Measurements from ENCODE around the gene GARNL3. TPM values are rescaled to one million over a fixed set of nuclear protein-coding genes. Genes with fewer than 3 reads are reported as not detected.
A peak's percentile ranks its signal among the peaks of the same experiment; 100 is the strongest.

The GARNL3 gene
- total and polyA plus RNA-seq, 2 donors (not counting 3 experiments of a cell fraction or from before 2014, with no cell fraction given): 1.4 to 8.3 TPM

DNA sequence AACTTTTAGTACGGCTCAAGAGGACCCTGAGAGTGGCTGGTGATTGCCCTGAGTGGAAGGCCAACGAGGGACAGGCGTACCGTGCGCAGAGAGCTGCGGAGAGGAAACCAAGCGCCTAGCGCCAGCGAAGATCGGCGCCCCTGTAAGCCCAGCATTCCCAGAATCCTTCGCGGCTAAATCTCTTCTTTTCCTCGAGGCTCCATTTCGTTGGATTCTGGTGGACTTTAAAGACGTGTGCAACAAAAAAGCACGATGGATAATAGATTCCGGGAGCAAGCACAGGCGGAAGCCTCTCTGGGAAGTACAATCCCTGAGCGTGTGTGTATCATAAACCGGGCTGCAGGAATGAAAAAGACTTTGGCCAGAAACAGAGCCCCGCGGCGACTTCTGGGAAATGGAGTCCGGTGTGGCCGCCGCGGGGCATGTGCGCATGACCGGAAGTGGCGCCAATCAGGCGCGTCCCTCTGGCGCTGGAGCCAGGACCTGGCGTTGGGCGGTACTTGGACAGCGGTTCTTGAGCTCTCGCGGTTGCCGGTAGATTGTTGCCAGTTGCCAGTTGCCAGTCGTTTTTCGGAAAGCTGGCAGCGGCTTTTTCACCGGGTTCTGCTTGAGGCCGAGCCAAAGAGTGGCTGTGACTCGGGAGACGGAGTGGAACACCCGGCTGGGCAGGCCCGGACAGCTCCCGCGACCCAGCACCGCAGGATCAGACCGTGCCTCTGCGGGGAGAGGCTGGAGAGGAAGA is 159.5 kb downstream of the GARNL3 start, which contains the start of gene ZNF79:
Gene ZNF79, plus strand, starts transcription at position 449 of the 742 bp plus-strand sequence. CDS start 406 bp downstream, outside the sequence.
- Histone ChIP-seq H3K9me1 (replicated peaks; ENCODE audit: control insufficient read depth, extremely low read depth, insufficient read depth, low read length) (no peaks in the 10 kb centered on the region), H3K9me3 (replicated peaks; ENCODE audit: control insufficient read depth, insufficient read depth, low read length) (no peaks in the 10 kb centered on the region), H2AFZ (ENCODE audit: low read depth, low read length) (peak within 1 kb of the TSS; percentile 94), H3K27me3 (ENCODE audit: control insufficient read depth in 2 of 2, insufficient read depth in 2 of 2, low read length in 2 of 2) (no peaks in the 10 kb centered on the region), H3K4me3 (replicated peaks in 1 of 3; ENCODE audit: insufficient read depth in 1 of 3, low read depth in 1 of 3, low read length in 3 of 3) (peak within 1 kb of the TSS; percentile 54 to 90 (median 62)), H3K27ac (ENCODE audit: insufficient read depth, low read depth, low read length) (peak within 1 kb of the TSS; percentile 79), H3K4me2 (ENCODE audit: insufficient read depth, low read length) (peak within 1 kb of the TSS; percentile 97), H3K36me3 (ENCODE audit: control insufficient read depth in 2 of 2, extremely low read depth in 1 of 2, insufficient read depth in 2 of 2, low read length in 2 of 2) (peaks cover 0 to 2% of the 10 kb centered on the region in 2 experiments), H4K20me1 (replicated peaks; ENCODE audit: control insufficient read depth, extremely low read depth, insufficient read depth, low read length) (no peaks in the 10 kb centered on the region), H3K9ac (replicated peaks; ENCODE audit: extremely low read depth, insufficient read depth, low read length) (peak within 1 kb of the TSS; percentile 92), H3K79me2 (ENCODE audit: control insufficient read depth, insufficient read depth, low read length) (peaks cover 43% of the 10 kb centered on the region), H3K4me1 (ENCODE audit: control insufficient read depth, extremely low read depth, insufficient read depth, low read length) (peaks cover 25% of the 10 kb centered on the region)
- peak; percentile 97 for DNase-seq (ENCODE audit: low read depth, low spot score)
- FAIRE-seq: peak; percentile 90
- CTCF ChIA-PET: interaction anchor here (0.6 to 1.9 kb wide), 14 partner anchors 9 to 311 kb away, joined by 3 to 11 read pairs (median 4); partner anchors contain the start of genes LRSAM1, RPL12, SLC2A8 and TOR2A
- intact Hi-C loops (cut with micrococcal nuclease) (loop anchor here (1.0 kb wide), 3 partner anchors 25 to 205 kb away; partner anchors contain the start of gene SLC2A8), dilution Hi-C loops (cut with MboI; ENCODE audit: extremely low pct_ligation_motif_present, low sequenced_read_pairs) (no loop called here)
- TF ChIP-seq, protein P1, sequence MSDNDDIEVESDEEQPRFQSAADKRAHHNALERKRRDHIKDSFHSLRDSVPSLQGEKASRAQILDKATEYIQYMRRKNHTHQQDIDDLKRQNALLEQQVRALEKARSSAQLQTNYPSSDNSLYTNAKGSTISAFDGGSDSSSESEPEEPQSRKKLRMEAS (IDR thresholded peaks at IDR 0.05; ENCODE audit: insufficient read depth, insufficient read length): peak; percentile 1
- TF ChIP-seq EZH2 (IDR thresholded peaks at IDR 0.05; ENCODE audit: borderline replicate concordance, low read depth, low read length, severe bottlenecking) (no peak), POLR2AphosphoS5 (IDR thresholded peaks at IDR 0.05; ENCODE audit: insufficient read depth, low read depth, low read length) (peak; percentile 77), GATA2 (IDR thresholded peaks at IDR 0.05; ENCODE audit: insufficient read depth, insufficient read length, low read depth, low read length) (no peak), JUN (IDR thresholded peaks at IDR 0.05; ENCODE audit: borderline replicate concordance, insufficient read depth, insufficient read length, low read depth) (no peak), POLR2A (IDR thresholded peaks at IDR 0.05; ENCODE audit: low read depth, low read length) (peak; percentile 86), FOS (IDR thresholded peaks at IDR 0.05; ENCODE audit: borderline replicate concordance, insufficient read depth, low read length) (no peak), MYC (IDR thresholded peaks at IDR 0.05; ENCODE audit: low read depth, low read length) (peak; percentile 47)
- TF ChIP-seq, protein P2, sequence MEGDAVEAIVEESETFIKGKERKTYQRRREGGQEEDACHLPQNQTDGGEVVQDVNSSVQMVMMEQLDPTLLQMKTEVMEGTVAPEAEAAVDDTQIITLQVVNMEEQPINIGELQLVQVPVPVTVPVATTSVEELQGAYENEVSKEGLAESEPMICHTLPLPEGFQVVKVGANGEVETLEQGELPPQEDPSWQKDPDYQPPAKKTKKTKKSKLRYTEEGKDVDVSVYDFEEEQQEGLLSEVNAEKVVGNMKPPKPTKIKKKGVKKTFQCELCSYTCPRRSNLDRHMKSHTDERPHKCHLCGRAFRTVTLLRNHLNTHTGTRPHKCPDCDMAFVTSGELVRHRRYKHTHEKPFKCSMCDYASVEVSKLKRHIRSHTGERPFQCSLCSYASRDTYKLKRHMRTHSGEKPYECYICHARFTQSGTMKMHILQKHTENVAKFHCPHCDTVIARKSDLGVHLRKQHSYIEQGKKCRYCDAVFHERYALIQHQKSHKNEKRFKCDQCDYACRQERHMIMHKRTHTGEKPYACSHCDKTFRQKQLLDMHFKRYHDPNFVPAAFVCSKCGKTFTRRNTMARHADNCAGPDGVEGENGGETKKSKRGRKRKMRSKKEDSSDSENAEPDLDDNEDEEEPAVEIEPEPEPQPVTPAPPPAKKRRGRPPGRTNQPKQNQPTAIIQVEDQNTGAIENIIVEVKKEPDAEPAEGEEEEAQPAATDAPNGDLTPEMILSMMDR (IDR thresholded peaks at IDR 0.05; ENCODE audit: extremely low read depth in 1 of 2, insufficient read depth in 1 of 2, low read depth in 1 of 2, low read length in 2 of 2): no peak
- POLR2A ChIA-PET: interaction anchor here (0.5 to 1.4 kb wide), 5 partner anchors 13 to 200 kb away, joined by 3 to 10 read pairs (median 4); partner anchors contain the start of genes LRSAM1, RPL12 and SLC2A8
- BruUV-seq (replicated peaks): no TSS peak
